ENCODE results near the gene CDH18. TPM values are rescaled to one million over a fixed set of nuclear protein-coding genes. Genes with fewer than 3 reads are reported as not detected.

CDH18 gene
- total RNA-seq, 1 donor from 2014 or later = 0.49 TPM

- Mint-ChIP-seq H3K27me3 (ENCODE audit: unreplicated experiment) (no peaks in the 10 kb centered on the region), H3K9me3 (ENCODE audit: unreplicated experiment) (no peaks in the 10 kb centered on the region)
- TF ChIP-seq CTCF (IDR thresholded peaks at IDR 0.05; ENCODE audit: partially characterized antibody, unreplicated experiment) = no peak
Observed at GRCh38 chr5:19978476-19978875, 9.5 kb downstream of the CDH18 start.

GRCh38 chr5:19977099-19977498 is 10.9 kb downstream of the CDH18 start:
- DNase-seq = no peak
- H3K36me3 Mint-ChIP-seq (ENCODE audit: unreplicated experiment) = no peaks in the 10 kb centered on the region

More at GRCh38 chr5:19978476-19978875, 9.5 kb downstream of the CDH18 start:
- peaks cover 8% of the 10 kb centered on the region for H3K4me1 Mint-ChIP-seq (ENCODE audit: low read depth, unreplicated experiment)
- H3K36me3 Mint-ChIP-seq (ENCODE audit: unreplicated experiment) = no peaks in the 10 kb centered on the region
- no peak overlapping the region for H3K27ac Mint-ChIP-seq (ENCODE audit: unreplicated experiment)
- no peak overlapping the region for H3K4me3 Mint-ChIP-seq (ENCODE audit: unreplicated experiment)
- no peak for DNase-seq

GRCh38 chr5:19975795-19976194 is 12.2 kb downstream of the CDH18 start:
- no peaks in the 10 kb centered on the region for H3K27me3 Mint-ChIP-seq (ENCODE audit: unreplicated experiment)
- H3K9me3 Mint-ChIP-seq (ENCODE audit: unreplicated experiment) = no peaks in the 10 kb centered on the region
- H3K4me1 Mint-ChIP-seq (ENCODE audit: low read depth, unreplicated experiment) = peaks cover 8% of the 10 kb centered on the region
- DNase-seq = no peak
- no peak for TF ChIP-seq CTCF (IDR thresholded peaks at IDR 0.05; ENCODE audit: partially characterized antibody, unreplicated experiment)
- no peaks in the 10 kb centered on the region for H3K36me3 Mint-ChIP-seq (ENCODE audit: unreplicated experiment)
- no peak overlapping the region for H3K4me3 Mint-ChIP-seq (ENCODE audit: unreplicated experiment)
- H3K27ac Mint-ChIP-seq (ENCODE audit: unreplicated experiment) = no peak overlapping the region

More at GRCh38 chr5:19977099-19977498, 10.9 kb downstream of the CDH18 start:
- Mint-ChIP-seq H3K27ac (ENCODE audit: unreplicated experiment) (no peak overlapping the region), H3K9me3 (ENCODE audit: unreplicated experiment) (no peaks in the 10 kb centered on the region), H3K4me3 (ENCODE audit: unreplicated experiment) (no peak overlapping the region), H3K4me1 (ENCODE audit: low read depth, unreplicated experiment) (peaks cover 8% of the 10 kb centered on the region), H3K27me3 (ENCODE audit: unreplicated experiment) (no peaks in the 10 kb centered on the region)
- TF ChIP-seq CTCF (IDR thresholded peaks at IDR 0.05; ENCODE audit: partially characterized antibody, unreplicated experiment) = no peak

GRCh38 chr5:19960451-19960850 is 27.5 kb downstream of the CDH18 start:
- H3K4me1 Mint-ChIP-seq (ENCODE audit: low read depth, unreplicated experiment) = no peaks in the 10 kb centered on the region
- TF ChIP-seq CTCF (IDR thresholded peaks at IDR 0.05; ENCODE audit: partially characterized antibody, unreplicated experiment) = no peak
- no peaks in the 10 kb centered on the region for H3K9me3 Mint-ChIP-seq (ENCODE audit: unreplicated experiment)
- no peak overlapping the region for H3K4me3 Mint-ChIP-seq (ENCODE audit: unreplicated experiment)
- H3K36me3 Mint-ChIP-seq (ENCODE audit: unreplicated experiment) = no peaks in the 10 kb centered on the region
- H3K27ac Mint-ChIP-seq (ENCODE audit: unreplicated experiment) = no peak overlapping the region
- no peaks in the 10 kb centered on the region for H3K27me3 Mint-ChIP-seq (ENCODE audit: unreplicated experiment)
- DNase-seq = no peak

- no peaks in the 10 kb centered on the region for H3K9me3 Mint-ChIP-seq (ENCODE audit: unreplicated experiment)
Observed at GRCh38 chr5:19959830-19960384, 28.1 kb downstream of the CDH18 start.

More at GRCh38 chr5:19959830-19960384, 28.1 kb downstream of the CDH18 start:
- TF ChIP-seq CTCF (IDR thresholded peaks at IDR 0.05; ENCODE audit: partially characterized antibody, unreplicated experiment) = no peak
- Mint-ChIP-seq H3K4me3 (ENCODE audit: unreplicated experiment) (no peak overlapping the region), H3K27ac (ENCODE audit: unreplicated experiment) (no peak overlapping the region), H3K4me1 (ENCODE audit: low read depth, unreplicated experiment) (no peaks in the 10 kb centered on the region), H3K36me3 (ENCODE audit: unreplicated experiment) (no peaks in the 10 kb centered on the region), H3K27me3 (ENCODE audit: unreplicated experiment) (no peaks in the 10 kb centered on the region)
- DNase-seq = no peak
